ENCODE data around the gene P4HA1.

Gene P4HA1

DNA sequence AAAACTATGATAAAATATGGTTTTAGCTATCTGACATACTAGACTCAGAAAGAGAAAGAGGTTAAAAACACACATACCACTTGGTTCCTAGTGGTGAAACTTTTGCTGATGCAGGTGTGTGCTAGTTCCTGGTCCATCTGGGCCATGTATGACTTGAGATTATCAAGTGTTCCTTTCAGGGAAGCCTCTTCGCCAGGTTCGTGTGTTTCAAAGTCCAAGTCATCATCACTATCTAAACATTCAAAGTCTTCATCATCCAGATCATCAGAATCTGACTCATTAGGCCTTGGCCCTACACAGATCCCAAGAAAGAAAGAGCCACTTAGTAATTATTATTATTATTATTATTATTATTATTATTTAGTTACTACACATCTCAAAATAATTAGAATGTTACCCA, 40.0 kb upstream of the P4HA1 start:
- ATAC-seq, result no peak
- TF ChIP-seq ISL1 (CRISPR knock-in tag; IDR thresholded peaks at IDR 0.05) (no peak), PPARA (CRISPR knock-in tag; IDR thresholded peaks at IDR 0.05; ENCODE audit: borderline replicate concordance) (no peak), ZNF70 (CRISPR knock-in tag; IDR thresholded peaks at IDR 0.05) (no peak), GLIS3 (CRISPR knock-in tag; IDR thresholded peaks at IDR 0.05) (no peak), TOX (CRISPR knock-in tag; IDR thresholded peaks at IDR 0.05; ENCODE audit: borderline replicate concordance) (no peak)
- TF ChIP-seq, protein P1, sequence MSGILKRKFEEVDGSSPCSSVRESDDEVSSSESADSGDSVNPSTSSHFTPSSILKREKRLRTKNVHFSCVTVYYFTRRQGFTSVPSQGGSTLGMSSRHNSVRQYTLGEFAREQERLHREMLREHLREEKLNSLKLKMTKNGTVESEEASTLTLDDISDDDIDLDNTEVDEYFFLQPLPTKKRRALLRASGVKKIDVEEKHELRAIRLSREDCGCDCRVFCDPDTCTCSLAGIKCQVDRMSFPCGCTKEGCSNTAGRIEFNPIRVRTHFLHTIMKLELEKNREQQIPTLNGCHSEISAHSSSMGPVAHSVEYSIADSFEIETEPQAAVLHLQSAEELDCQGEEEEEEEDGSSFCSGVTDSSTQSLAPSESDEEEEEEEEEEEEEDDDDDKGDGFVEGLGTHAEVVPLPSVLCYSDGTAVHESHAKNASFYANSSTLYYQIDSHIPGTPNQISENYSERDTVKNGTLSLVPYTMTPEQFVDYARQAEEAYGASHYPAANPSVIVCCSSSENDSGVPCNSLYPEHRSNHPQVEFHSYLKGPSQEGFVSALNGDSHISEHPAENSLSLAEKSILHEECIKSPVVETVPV (CRISPR knock-in tag; IDR thresholded peaks at IDR 0.05), result no peak

DNA sequence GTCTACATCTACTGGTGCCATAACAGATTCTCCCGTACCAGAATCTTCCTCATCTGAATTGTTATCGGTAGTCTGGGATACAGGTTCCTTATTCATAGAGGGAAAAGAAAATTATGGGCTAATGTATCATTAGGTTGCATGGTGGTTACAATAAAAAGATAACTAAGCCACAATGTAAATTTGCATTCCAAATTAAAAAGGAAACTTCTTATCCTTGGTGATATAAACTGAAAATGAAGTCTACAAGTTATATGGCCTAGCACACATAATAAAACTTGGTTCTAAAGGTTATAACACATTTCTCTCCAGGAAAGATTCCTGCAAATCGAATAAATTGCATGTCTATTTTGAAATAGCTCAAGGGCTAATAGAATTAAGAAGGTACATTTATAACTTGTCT, 38.1 kb upstream of the P4HA1 start:
- no peak for ATAC-seq
- TF ChIP-seq BACH2 (CRISPR knock-in tag; IDR thresholded peaks at IDR 0.05; ENCODE audit: borderline replicate concordance), result no peak
- TF ChIP-seq ZFP3 (CRISPR knock-in tag; IDR thresholded peaks at IDR 0.05), result no peak
- TF ChIP-seq ESRRG (CRISPR knock-in tag; IDR thresholded peaks at IDR 0.05), result no peak

DNA sequence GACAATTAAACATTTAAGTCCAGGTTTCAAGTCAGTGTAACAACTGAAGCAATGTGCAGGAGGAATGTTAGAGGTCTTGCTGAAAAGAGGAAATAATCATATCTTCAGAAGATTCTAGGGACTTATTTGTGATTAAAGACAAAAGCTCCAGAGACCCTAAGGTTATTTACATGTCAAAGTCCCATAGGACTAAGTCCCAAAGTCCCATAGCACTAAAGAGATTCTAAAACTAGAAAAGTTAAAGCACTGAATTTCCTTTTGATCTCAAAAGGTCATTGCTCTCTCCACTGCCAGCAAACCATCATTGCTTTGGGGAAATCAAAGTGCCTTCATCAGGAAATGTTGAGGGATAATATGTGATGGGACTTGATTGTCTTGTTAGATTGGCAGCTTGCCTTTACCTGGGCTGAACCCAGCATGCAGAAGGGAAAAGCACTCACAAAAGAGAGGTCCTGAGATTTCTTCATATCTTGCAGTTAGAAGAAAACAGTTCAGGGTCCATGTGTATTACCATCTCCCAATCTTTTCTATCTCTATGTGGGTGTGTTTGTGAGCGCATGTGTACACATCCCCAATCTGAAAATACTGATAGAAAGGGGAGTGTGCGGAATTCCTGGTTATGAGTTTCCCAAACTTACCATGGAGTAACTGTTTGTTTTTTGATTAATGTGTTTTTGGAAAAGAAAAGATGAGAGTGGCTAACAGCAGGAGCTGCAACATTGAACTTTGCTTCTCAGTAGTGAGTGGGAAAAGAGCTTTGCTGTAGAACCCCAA, 35.4 kb upstream of the P4HA1 start:
- no peak for ATAC-seq
- TF ChIP-seq CSDC2 (CRISPR knock-in tag; IDR thresholded peaks at IDR 0.05) (no peak), ZFP30 (CRISPR knock-in tag; IDR thresholded peaks at IDR 0.05) (no peak), RARB (CRISPR knock-in tag; IDR thresholded peaks at IDR 0.05) (no peak), ZC3H10 (CRISPR knock-in tag; IDR thresholded peaks at IDR 0.05) (no peak), TCF4 (CRISPR knock-in tag; IDR thresholded peaks at IDR 0.05; ENCODE audit: borderline replicate concordance) (no peak)
- TF ChIP-seq, protein P2, sequence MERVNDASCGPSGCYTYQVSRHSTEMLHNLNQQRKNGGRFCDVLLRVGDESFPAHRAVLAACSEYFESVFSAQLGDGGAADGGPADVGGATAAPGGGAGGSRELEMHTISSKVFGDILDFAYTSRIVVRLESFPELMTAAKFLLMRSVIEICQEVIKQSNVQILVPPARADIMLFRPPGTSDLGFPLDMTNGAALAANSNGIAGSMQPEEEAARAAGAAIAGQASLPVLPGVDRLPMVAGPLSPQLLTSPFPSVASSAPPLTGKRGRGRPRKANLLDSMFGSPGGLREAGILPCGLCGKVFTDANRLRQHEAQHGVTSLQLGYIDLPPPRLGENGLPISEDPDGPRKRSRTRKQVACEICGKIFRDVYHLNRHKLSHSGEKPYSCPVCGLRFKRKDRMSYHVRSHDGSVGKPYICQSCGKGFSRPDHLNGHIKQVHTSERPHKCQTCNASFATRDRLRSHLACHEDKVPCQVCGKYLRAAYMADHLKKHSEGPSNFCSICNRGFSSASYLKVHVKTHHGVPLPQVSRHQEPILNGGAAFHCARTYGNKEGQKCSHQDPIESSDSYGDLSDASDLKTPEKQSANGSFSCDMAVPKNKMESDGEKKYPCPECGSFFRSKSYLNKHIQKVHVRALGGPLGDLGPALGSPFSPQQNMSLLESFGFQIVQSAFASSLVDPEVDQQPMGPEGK (CRISPR knock-in tag; IDR thresholded peaks at IDR 0.05; ENCODE audit: borderline replicate concordance), result no peak
- TF ChIP-seq, protein P3, sequence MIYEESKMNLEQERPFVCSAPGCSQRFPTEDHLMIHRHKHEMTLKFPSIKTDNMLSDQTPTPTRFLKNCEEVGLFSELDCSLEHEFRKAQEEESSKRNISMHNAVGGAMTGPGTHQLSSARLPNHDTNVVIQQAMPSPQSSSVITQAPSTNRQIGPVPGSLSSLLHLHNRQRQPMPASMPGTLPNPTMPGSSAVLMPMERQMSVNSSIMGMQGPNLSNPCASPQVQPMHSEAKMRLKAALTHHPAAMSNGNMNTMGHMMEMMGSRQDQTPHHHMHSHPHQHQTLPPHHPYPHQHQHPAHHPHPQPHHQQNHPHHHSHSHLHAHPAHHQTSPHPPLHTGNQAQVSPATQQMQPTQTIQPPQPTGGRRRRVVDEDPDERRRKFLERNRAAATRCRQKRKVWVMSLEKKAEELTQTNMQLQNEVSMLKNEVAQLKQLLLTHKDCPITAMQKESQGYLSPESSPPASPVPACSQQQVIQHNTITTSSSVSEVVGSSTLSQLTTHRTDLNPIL (CRISPR knock-in tag; IDR thresholded peaks at IDR 0.05; ENCODE audit: low read depth), result no peak
- TF ChIP-seq, protein P1 (CRISPR knock-in tag; IDR thresholded peaks at IDR 0.05), result no peak
- TF ChIP-seq, protein P4, sequence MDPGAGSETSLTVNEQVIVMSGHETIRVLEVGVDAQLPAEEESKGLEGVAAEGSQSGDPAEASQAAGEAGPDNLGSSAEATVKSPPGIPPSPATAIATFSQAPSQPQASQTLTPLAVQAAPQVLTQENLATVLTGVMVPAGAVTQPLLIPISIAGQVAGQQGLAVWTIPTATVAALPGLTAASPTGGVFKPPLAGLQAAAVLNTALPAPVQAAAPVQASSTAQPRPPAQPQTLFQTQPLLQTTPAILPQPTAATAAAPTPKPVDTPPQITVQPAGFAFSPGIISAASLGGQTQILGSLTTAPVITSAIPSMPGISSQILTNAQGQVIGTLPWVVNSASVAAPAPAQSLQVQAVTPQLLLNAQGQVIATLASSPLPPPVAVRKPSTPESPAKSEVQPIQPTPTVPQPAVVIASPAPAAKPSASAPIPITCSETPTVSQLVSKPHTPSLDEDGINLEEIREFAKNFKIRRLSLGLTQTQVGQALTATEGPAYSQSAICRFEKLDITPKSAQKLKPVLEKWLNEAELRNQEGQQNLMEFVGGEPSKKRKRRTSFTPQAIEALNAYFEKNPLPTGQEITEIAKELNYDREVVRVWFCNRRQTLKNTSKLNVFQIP (CRISPR knock-in tag; IDR thresholded peaks at IDR 0.05; ENCODE audit: borderline replicate concordance, low read depth), result no peak

DNA sequence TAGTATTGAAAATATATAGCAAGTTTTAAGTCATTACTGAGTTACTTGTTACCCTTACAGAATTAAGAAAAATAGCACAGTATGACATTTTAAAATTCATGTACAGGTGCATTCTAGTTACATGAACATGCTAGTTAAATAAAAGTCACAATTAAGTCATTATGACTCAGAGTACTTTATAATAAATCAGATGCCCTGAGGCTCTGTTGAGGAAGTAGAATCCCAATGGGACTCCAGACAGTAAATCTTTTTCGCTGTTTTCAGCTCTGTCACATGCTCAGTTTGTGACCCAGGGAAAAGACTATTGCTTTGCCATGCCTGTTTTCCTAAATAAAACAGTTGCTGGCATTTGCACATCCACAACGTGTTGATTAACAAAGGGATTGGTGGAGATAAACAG, 34.6 kb upstream of the P4HA1 start:
- ATAC-seq, result no peak
- TF ChIP-seq PPARA (CRISPR knock-in tag; IDR thresholded peaks at IDR 0.05; ENCODE audit: borderline replicate concordance) (no peak), ARNTL (CRISPR knock-in tag; IDR thresholded peaks at IDR 0.05; ENCODE audit: borderline replicate concordance, low read depth) (no peak), ZNF565 (CRISPR knock-in tag; conservative IDR thresholded peaks at IDR 0.05; ENCODE audit: low read depth) (no peak), TCF4 (CRISPR knock-in tag; IDR thresholded peaks at IDR 0.05; ENCODE audit: borderline replicate concordance) (no peak), GLIS3 (CRISPR knock-in tag; IDR thresholded peaks at IDR 0.05) (no peak), SNAI2 (CRISPR knock-in tag; IDR thresholded peaks at IDR 0.05) (no peak), ZFP3 (CRISPR knock-in tag; IDR thresholded peaks at IDR 0.05) (no peak), OSR1 (CRISPR knock-in tag; IDR thresholded peaks at IDR 0.05) (no peak), BACH2 (CRISPR knock-in tag; IDR thresholded peaks at IDR 0.05; ENCODE audit: borderline replicate concordance) (no peak), ZNF70 (CRISPR knock-in tag; IDR thresholded peaks at IDR 0.05) (no peak)
- TF ChIP-seq, protein P2 (CRISPR knock-in tag; IDR thresholded peaks at IDR 0.05; ENCODE audit: borderline replicate concordance), result no peak
- TF ChIP-seq, protein P1 (CRISPR knock-in tag; IDR thresholded peaks at IDR 0.05), result no peak
- TF ChIP-seq, protein P3 (CRISPR knock-in tag; IDR thresholded peaks at IDR 0.05; ENCODE audit: low read depth), result no peak

All from SK-N-SH treated with all-trans-retinoic acid at 6 μM for 48 hours (cell line).